ENCODE data around the gene PLCL1. TPM values are rescaled to one million over a fixed set of nuclear protein-coding genes. Genes with fewer than 3 reads are reported as not detected.

The PLCL1 gene
- total RNA-seq, 1 experiment from 2014 or later: 0.90 TPM

GRCh38 chr2:197929008-197929885, 124.9 kb downstream of the PLCL1 start:
- no peak for DNase-seq (ENCODE audit: low read depth, low spot score)
- in situ Hi-C loops (cut with HindIII; ENCODE audit: low pct_unique_long_range_greater_than_20kb, low sequenced_read_pairs): no loop called here

DNA sequence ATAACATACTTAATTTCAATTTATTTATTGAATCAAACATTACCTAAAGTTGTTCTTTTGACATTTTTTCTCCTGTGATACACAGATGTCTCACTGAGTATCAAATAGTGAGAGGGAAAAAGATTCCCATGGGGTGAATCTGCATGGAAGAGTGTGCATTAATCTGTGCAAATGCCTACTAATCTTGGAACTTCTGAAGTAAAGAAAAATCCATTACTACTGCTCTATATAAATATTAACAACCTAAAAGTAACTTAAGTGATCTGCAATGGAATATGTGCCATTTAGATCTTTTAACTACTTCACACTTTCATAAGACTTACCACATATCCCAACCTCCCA, 125.5 kb downstream of the PLCL1 start:
- in situ Hi-C loops (cut with HindIII; ENCODE audit: low pct_unique_long_range_greater_than_20kb, low sequenced_read_pairs): no loop called here
- DNase-seq (ENCODE audit: low read depth, low spot score): no peak

- in situ Hi-C loops (cut with HindIII; ENCODE audit: low pct_unique_long_range_greater_than_20kb, low sequenced_read_pairs): no loop called here
- no peak for DNase-seq (ENCODE audit: low read depth, low spot score)
Measured at GRCh38 chr2:197930570-197931278, 126.3 kb downstream of the PLCL1 start.

DNA sequence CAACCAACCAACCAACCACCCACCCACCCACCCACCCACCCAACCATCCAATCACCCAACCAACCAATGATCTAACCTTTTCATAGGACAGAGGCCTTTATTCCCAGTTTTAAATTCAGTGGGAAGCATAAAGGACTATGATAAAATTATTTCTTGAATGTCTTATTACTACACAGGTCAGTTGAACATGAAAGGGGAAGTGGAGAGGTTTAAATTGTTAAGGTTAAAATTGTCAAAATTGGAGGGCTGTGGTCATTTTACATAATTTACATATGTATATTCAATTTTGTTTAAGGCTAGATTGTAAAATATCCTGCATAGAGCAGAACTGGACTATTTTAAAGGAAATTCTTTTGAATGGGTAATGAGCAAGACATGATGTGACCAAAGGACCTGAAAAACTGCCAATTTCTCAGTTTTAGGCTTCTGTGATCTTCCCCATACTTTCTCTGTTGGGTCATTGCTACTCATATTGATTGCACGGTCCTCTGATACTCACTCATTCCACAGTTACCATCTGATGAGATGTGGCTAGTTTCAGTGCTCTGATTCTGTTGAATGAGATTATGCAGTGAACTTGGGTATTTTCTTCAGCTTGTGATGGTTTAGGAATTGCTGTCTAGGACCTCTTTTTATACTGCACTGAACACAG, 127.4 kb downstream of the PLCL1 start:
- no peak for DNase-seq (ENCODE audit: low read depth, low spot score)
- in situ Hi-C loops (cut with HindIII; ENCODE audit: low pct_unique_long_range_greater_than_20kb, low sequenced_read_pairs): no loop called here

GRCh38 chr2:197932374-197932773, 128.0 kb downstream of the PLCL1 start:
- no peak for DNase-seq (ENCODE audit: low read depth, low spot score)
- in situ Hi-C loops (cut with HindIII; ENCODE audit: low pct_unique_long_range_greater_than_20kb, low sequenced_read_pairs): no loop called here

DNA sequence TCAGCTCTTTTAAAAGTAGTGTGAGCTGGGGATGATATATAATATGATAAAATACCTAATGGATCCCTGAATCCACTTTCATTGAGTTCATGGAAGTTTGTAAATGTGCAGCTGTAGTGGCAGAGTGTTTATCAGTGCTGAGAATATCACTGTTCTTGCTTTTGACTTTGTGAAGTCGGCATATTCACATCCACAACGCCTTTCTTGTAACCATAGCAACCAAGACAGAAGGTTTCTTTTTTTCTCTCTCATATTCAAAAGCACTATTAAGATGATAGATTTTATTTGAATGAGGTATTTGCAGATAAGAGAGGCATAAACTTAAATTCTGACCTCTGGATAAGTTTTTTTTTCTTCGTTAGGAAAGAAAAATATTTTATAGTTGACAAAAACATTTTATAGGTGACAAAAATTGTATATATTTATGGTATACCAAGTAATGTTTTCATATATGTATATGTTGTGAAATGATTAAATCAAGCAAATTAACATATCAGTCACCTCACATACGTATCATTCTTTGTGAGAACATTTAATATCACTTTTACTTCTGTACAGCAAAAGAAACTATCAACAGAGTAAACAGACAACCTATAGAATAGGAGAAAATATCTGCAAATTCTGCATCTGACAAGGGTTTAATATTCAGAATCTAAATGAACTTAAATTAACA, 130.0 kb downstream of the PLCL1 start:
- DNase-seq (ENCODE audit: low read depth, low spot score): no peak
- in situ Hi-C loops (cut with HindIII; ENCODE audit: low pct_unique_long_range_greater_than_20kb, low sequenced_read_pairs): no loop called here

DNA sequence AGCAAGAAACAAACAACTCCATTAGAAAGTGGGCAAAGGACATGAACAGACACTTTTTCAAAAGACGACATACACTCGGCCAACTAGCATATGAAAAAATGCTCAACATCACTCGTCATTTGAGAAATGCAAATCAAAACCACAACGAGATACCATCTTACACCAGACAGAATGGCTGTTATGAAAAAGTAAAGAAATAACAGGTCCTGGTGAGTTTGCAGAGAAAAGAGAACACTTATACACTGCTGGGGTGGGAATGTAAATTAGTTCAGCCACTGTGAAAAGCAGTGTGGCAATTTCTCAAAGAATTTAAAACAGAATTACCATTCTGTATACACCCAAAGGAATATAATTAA, 130.5 kb downstream of the PLCL1 start:
- no peak for DNase-seq (ENCODE audit: low read depth, low spot score)
- in situ Hi-C loops (cut with HindIII; ENCODE audit: low pct_unique_long_range_greater_than_20kb, low sequenced_read_pairs): no loop called here

- DNase-seq (ENCODE audit: low read depth, low spot score): no peak
- in situ Hi-C loops (cut with HindIII; ENCODE audit: low pct_unique_long_range_greater_than_20kb, low sequenced_read_pairs): no loop called here
Measured at GRCh38 chr2:197937814-197938213, 133.4 kb downstream of the PLCL1 start.

DNA sequence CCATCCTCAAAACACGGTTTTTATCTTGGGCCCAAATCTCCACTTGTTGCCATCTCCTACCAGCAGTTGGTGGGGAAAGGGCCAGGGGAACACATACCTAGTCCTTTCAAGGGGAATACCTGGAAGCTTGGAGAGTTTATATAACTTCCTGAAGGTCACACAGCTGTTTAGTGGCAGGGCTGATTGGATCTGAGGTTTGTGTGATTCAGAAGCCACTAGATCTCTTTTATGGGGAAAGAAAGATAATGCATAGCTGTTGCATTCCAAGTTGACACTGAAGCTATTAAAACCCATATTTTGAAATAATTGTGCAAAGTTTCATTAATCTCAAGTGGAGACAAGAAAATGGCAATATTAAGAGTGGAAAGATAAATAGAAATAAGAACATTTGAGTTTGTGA, 134.2 kb downstream of the PLCL1 start:
- DNase-seq (ENCODE audit: low read depth, low spot score): no peak
- in situ Hi-C loops (cut with HindIII; ENCODE audit: low pct_unique_long_range_greater_than_20kb, low sequenced_read_pairs): no loop called here

DNA sequence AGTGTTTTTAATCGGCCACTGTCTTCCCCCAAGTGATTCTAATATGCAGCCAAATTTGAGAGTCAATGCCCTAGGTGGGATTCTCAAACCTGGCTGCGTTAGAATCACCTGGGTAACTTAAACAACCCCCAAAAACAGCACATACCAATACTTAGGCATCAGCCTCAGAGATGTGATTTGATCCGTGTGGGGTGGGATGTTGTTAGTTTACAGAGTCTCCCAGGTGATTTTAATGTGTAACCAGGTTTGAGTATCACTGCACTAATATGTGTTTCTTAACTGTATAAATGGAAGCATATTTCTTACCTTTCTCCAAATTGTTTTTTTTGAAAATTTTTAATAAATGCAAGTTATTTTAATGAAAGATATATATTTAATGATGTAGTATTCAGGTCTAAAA, 135.4 kb downstream of the PLCL1 start:
- no peak for DNase-seq (ENCODE audit: low read depth, low spot score)
- in situ Hi-C loops (cut with HindIII; ENCODE audit: low pct_unique_long_range_greater_than_20kb, low sequenced_read_pairs): no loop called here

DNA sequence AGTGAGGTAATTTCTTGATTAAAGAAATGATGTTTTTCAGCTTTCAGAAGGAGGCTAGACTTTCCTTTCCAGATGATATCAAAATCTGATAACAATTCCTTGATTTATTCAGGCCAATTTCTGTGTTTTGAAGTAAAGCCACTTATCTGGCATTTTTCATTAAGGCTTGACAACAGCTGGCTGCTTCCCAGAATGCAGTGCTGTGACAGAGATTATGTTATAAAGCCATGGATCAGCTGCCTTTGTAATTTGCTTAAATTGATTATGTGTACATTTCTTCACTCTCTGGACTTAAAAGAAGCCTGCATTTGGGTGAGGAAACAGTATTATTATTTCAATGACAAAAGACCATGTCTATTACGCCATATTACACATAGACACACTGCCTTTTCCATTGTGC, 136.0 kb downstream of the PLCL1 start:
- in situ Hi-C loops (cut with HindIII; ENCODE audit: low pct_unique_long_range_greater_than_20kb, low sequenced_read_pairs): no loop called here
- no peak for DNase-seq (ENCODE audit: low read depth, low spot score)

DNA sequence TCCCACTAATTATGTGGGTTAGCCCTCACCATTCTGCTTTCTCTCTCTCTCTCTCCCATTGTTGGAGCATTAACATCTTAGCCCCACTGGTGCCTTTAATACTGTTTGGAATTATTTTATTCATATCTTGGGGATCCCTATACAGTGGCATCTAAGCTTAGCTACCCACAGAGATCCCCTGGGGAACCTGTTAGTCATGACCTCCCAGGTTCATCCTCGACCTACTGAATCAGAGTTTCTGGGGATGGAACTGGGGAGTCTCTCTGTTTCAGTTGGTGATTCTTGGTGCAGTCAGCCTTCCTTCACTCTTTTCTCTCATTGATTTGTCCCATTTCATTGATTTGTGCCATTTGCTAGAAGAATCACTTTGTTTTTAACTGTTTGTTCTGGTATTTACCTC, 137.3 kb downstream of the PLCL1 start:
- in situ Hi-C loops (cut with HindIII; ENCODE audit: low pct_unique_long_range_greater_than_20kb, low sequenced_read_pairs): no loop called here
- DNase-seq (ENCODE audit: low read depth, low spot score): no peak

DNA sequence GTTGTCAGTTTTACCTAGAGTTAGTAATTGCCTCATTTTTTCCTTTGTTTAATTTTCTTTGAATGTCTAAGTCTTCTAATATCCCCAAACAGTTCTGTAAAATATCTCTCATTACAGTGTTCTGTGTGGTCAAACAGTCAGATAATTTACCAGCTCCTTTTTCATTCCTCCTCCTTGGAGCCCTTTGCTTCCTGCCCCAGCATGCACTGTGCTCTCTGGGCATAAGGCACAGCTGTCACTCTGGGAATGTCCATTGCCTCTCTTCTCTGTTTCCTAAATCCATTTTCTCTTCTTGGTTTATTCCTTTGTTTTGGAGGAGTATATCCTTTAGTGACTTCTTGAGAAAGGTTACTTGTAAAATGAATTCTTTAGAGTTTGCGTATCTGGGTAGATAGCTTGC, 139.3 kb downstream of the PLCL1 start:
- in situ Hi-C loops (cut with HindIII; ENCODE audit: low pct_unique_long_range_greater_than_20kb, low sequenced_read_pairs): no loop called here
- DNase-seq (ENCODE audit: low read depth, low spot score): no peak

GRCh38 chr2:197944416-197945096, 140.2 kb downstream of the PLCL1 start:
- in situ Hi-C loops (cut with HindIII; ENCODE audit: low pct_unique_long_range_greater_than_20kb, low sequenced_read_pairs): no loop called here
- no peak for DNase-seq (ENCODE audit: low read depth, low spot score)

- no peak for DNase-seq (ENCODE audit: low read depth, low spot score)
- in situ Hi-C loops (cut with HindIII; ENCODE audit: low pct_unique_long_range_greater_than_20kb, low sequenced_read_pairs): no loop called here
Measured at GRCh38 chr2:197946562-197946961, 142.2 kb downstream of the PLCL1 start.

GRCh38 chr2:197947219-197947757, 142.9 kb downstream of the PLCL1 start:
- no peak for DNase-seq (ENCODE audit: low read depth, low spot score)
- in situ Hi-C loops (cut with HindIII; ENCODE audit: low pct_unique_long_range_greater_than_20kb, low sequenced_read_pairs): no loop called here

DNA sequence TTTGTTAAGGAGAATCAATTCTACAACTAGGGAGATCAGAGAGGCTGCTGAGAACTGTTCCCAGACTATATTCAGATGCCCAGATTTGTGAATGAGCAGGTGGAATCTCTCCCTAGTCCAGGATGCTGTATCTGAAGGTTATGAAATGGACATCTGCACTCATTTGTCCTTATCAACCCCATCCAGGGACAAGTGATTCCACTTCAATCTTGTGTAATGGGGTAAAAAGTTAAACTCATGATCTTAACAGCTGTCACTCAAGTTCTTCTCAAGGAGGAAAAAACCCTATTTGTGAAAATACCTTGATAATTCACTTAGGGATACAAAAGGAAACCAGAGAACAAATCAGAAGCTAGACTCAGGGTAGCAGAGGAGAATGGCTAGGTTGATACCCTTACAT, 144.8 kb downstream of the PLCL1 start:
- no peak for DNase-seq (ENCODE audit: low read depth, low spot score)
- in situ Hi-C loops (cut with HindIII; ENCODE audit: low pct_unique_long_range_greater_than_20kb, low sequenced_read_pairs): no loop called here

DNA sequence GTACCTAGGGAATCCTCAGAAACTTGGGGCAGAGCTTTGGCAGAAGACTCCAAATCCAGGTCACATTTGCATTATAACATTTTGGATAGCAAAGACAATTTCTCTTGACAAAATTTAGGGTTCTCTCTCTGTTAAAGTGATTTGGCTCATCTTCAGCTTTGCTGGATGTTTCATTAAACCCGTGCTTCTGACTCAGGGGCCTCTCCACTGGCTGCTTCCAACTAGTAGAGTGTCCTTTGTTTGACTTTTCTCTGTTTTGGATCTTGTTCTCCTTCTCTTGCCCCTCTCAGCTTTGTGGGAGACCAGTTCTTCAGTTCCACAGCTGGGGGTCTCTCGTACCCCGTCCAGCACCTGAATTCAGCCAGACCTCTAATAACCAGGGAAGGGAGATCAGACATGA, 145.6 kb downstream of the PLCL1 start:
- DNase-seq (ENCODE audit: low read depth, low spot score): no peak
- in situ Hi-C loops (cut with HindIII; ENCODE audit: low pct_unique_long_range_greater_than_20kb, low sequenced_read_pairs): no loop called here
